Hepatocyte (in vitro differentiated cells): ENCODE results near the gene CHD2.

Source experiments
- CTCF ChIP-seq: fragments of 200-600 bp; sonication (generic); IDR thresholded peaks from 2 replicates; pipeline ENCODE4 v1.5.1; 2016; ENCODE audit warnings: antibody characterized with exemption, mild to moderate bottlenecking; ENCODE audit not compliant: poor library complexity
- EZH2 ChIP-seq: fragments of 200-600 bp; sonication (generic); IDR thresholded peaks from 2 replicates; pipeline ENCODE4 v1.6.1; 2016; ENCODE audit warnings: antibody characterized with exemption, mild to moderate bottlenecking, borderline replicate concordance
- EZH2phosphoT487 ChIP-seq: fragments of 200-600 bp; sonication (generic); IDR thresholded peaks from one replicate; pipeline ENCODE4 v1.6.1; 2018; ENCODE audit warnings: antibody characterized with exemption, mild to moderate bottlenecking, low read depth, moderate library complexity; ENCODE audit not compliant: unreplicated experiment, severe bottlenecking

DNA sequence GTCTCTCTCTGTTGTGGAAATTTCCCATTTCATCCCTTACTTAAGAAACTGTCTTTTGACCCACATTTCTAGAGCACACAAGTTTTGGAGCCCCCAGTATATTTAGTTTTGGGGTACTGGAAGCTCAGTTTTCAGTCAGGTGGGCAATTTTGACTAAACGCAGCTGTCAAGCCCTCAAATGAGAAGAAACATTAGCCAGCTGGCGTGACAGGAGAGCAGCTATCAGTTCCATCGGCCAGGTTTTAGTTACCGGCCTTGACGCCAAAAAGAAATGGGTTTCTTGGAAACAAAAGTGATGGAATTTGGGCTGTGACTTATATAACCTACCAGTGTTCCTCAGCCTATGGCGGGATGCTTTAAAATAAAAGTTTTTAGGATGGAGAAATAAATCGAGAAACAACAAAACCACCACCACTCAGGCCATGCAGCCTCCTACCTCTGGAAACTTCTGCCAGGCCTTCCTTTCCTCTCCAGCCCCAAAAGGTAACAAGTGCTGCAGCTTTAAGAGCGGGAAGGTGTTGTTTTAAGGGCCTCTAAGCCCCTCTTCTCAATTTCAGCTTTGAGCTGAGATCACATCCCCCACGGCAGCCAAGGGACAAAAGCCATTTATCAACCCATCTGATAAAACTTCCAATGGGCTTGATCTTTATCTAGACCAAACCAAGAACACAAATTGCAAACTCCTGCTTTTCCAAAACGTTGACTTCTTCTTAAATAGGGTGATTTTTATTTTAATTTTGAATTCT is 170.6 kb downstream of the CHD2 start:
- TF ChIP-seq CTCF, result no peak
- no peak for TF ChIP-seq EZH2phosphoT487
- TF ChIP-seq EZH2, result no peak
